Measurements from ENCODE around the gene KDM5B.

The KDM5B gene

GRCh38 chr1:202710070-202711045, 97.9 kb downstream of the KDM5B start, which contains the start of gene SYT2:
Gene SYT2, minus strand, starts transcription at chr1:202710454. Its CDS starts 104,682 bp downstream, at chr1:202605772.
- no peak for FAIRE-seq

- no peak for FAIRE-seq
Observed at GRCh38 chr1:202709276-202710041, 98.8 kb downstream of the KDM5B start.

- no peak for FAIRE-seq
Observed at GRCh38 chr1:202708456-202709275, 99.6 kb downstream of the KDM5B start.

- no peak for FAIRE-seq
Observed at GRCh38 chr1:202706851-202707250, 101.4 kb downstream of the KDM5B start.

- no peak for FAIRE-seq
Observed at GRCh38 chr1:202704601-202705000, 103.6 kb downstream of the KDM5B start.

GRCh38 chr1:202703191-202703590, 105.0 kb downstream of the KDM5B start:
- no peak for FAIRE-seq

GRCh38 chr1:202702088-202702487, 106.1 kb downstream of the KDM5B start:
- FAIRE-seq = no peak

- FAIRE-seq = no peak
Observed at GRCh38 chr1:202701200-202701599, 107.0 kb downstream of the KDM5B start.

GRCh38 chr1:202700061-202700460, 108.2 kb downstream of the KDM5B start:
- FAIRE-seq = no peak

- FAIRE-seq = no peak
Observed at GRCh38 chr1:202698276-202698675, 109.9 kb downstream of the KDM5B start.

GRCh38 chr1:202697038-202697437, 111.2 kb downstream of the KDM5B start:
- no peak for FAIRE-seq

GRCh38 chr1:202694314-202694713, 113.9 kb downstream of the KDM5B start:
- no peak for FAIRE-seq

- FAIRE-seq = no peak
Observed at GRCh38 chr1:202692959-202693555, 115.2 kb downstream of the KDM5B start.

- FAIRE-seq = no peak
Observed at GRCh38 chr1:202691816-202692215, 116.4 kb downstream of the KDM5B start.

GRCh38 chr1:202689493-202690342, 118.5 kb downstream of the KDM5B start:
- no peak for FAIRE-seq

- no peak for FAIRE-seq
Observed at GRCh38 chr1:202689082-202689481, 119.1 kb downstream of the KDM5B start.

GRCh38 chr1:202688401-202688800, 119.8 kb downstream of the KDM5B start:
- no peak for FAIRE-seq

GRCh38 chr1:202687798-202688197, 120.4 kb downstream of the KDM5B start:
- FAIRE-seq = no peak

GRCh38 chr1:202687370-202687769, 120.9 kb downstream of the KDM5B start:
- FAIRE-seq = no peak

- no peak for FAIRE-seq
Observed at GRCh38 chr1:202685641-202686040, 122.6 kb downstream of the KDM5B start.

GRCh38 chr1:202684716-202685115, 123.5 kb downstream of the KDM5B start:
- FAIRE-seq = no peak
